PC-9 (cell line): ENCODE results near the gene DPH6. TPM values are rescaled to one million over a fixed set of nuclear protein-coding genes. Genes with fewer than 3 reads are reported as not detected.
"Not testable (repeated sequence)": the region's sequence is repeated elsewhere in the genome, so short reads cannot be mapped to it uniquely, and the experiment has no call there.

Experiments used
- BruUV-seq: library from RNA; stranded (reverse); fragments of 400-500 nt; replicated peaks from 2 replicates; lab custom pipeline; 2021; lab: Mats Ljungman, UMichigan
- CTCF ChIA-PET: fragments of 300-600 bp; sonication (Branson Sonifier 250); formaldehyde crosslinking; loops from one replicate; lab custom pipeline; 2022; ENCODE audit warnings: antibody characterized with exemption; lab: Charles Lee
- POLR2A ChIA-PET: fragments of 300-600 bp; sonication (Branson Sonifier 250); formaldehyde crosslinking; loops from one replicate; lab custom pipeline; 2022; ENCODE audit warnings: antibody characterized with exemption; ENCODE audit not compliant: unreplicated experiment; lab: Charles Lee
- DNase-seq, 2 experiments: peaks; one replicate each; pipeline versions ENCODE4 v3.0.0 to v3.0.0-alpha.2; 2015 to 2022; ENCODE audit warnings: mixed read lengths in 1 of 2
- H2AFZ ChIP-seq: fragments of 200-600 bp; sonication (generic); 2 replicates; pipeline ENCODE4 v1.8.1; 2017; ENCODE audit warnings: antibody characterized with exemption
- H3F3A ChIP-seq: fragments of 200-600 bp; sonication (generic); 2 replicates; pipeline ENCODE4 v1.8.1; 2017; ENCODE audit warnings: antibody characterized with exemption, mild to moderate bottlenecking, low read depth; ENCODE audit not compliant: insufficient read depth
- H3K27ac ChIP-seq: fragments of 200-600 bp; sonication (generic); 2 replicates; pipeline ENCODE4 v1.6.1; 2016; ENCODE audit warnings: mixed run types
- H3K27me3 ChIP-seq: fragments of 200-600 bp; sonication (generic); 2 replicates; pipeline ENCODE4 v1.6.1; 2016; ENCODE audit warnings: low read depth, mixed run types; ENCODE audit not compliant: insufficient read depth
- H3K36me3 ChIP-seq: fragments of 200-600 bp; sonication (generic); 2 replicates; pipeline ENCODE4 v1.6.1; 2016; ENCODE audit warnings: low read depth, mixed run types
- H3K4me1 ChIP-seq: fragments of 200-600 bp; sonication (generic); replicated peaks from 2 replicates; pipeline ENCODE4 v1.6.1; 2016; ENCODE audit warnings: mixed run types; ENCODE audit not compliant: insufficient read depth
- H3K4me2 ChIP-seq: fragments of 200-600 bp; sonication (generic); 2 replicates; pipeline ENCODE4 v1.6.1; 2017; ENCODE audit warnings: mixed run types
- H3K4me3 ChIP-seq: fragments of 200-600 bp; sonication (generic); 2 replicates; pipeline ENCODE4 v1.6.1; 2016; ENCODE audit warnings: mixed run types
- H3K79me2 ChIP-seq: fragments of 200-600 bp; sonication (generic); 2 replicates; pipeline ENCODE4 v1.6.1; 2017; ENCODE audit warnings: low read depth, mixed run types
- H3K9me2 ChIP-seq: fragments of 200-600 bp; sonication (generic); 2 replicates; pipeline ENCODE4 v1.8.1; 2017; ENCODE audit warnings: mild to moderate bottlenecking; ENCODE audit not compliant: insufficient read depth
- H3K9me3 ChIP-seq: fragments of 200-600 bp; sonication (generic); 2 replicates; pipeline ENCODE4 v1.8.1; 2016; ENCODE audit warnings: low read depth; ENCODE audit not compliant: insufficient read depth
- H4K20me1 ChIP-seq: fragments of 200-600 bp; sonication (generic); 2 replicates; pipeline ENCODE4 v1.8.1; 2017; ENCODE audit not compliant: insufficient read depth
- CTCF ChIP-seq: fragments of 200-600 bp; sonication (generic); conservative IDR thresholded peaks from 2 replicates; pipeline ENCODE4 v1.6.1; 2017; ENCODE audit warnings: mixed run types, antibody characterized with exemption, mild to moderate bottlenecking, moderate library complexity
- EZH2 ChIP-seq: fragments of 200-600 bp; sonication (generic); IDR thresholded peaks from 2 replicates; pipeline ENCODE4 v1.8.0; 2017; ENCODE audit warnings: antibody characterized with exemption, low read depth
- intact Hi-C: fragments of 100-400 bp; cut with micrococcal nuclease; formaldehyde crosslinking; loops from one replicate; pipeline ENCODE4 v1.10.0; 2022; ENCODE audit not compliant: unreplicated experiment
- total RNA-seq: library from RNA; stranded (reverse); gene quantifications from 2 replicates; pipeline ENCODE4 v1.2.3, GENCODE V29; 2021

DPH6 gene
- total RNA-seq, 1 experiment from 2014 or later, result 14.8 TPM

- Histone ChIP-seq H3K79me2 (no peaks in the 10 kb centered on the region), H3K9me2 (no peaks in the 10 kb centered on the region), H3F3A (no peaks in the 10 kb centered on the region), H3K4me2 (no peak overlapping the region), H3K9me3 (no peaks in the 10 kb centered on the region), H2AFZ (no peak overlapping the region), H3K27ac (no peak overlapping the region), H3K27me3 (no peaks in the 10 kb centered on the region), H3K4me3 (no peak overlapping the region), H4K20me1 (no peaks in the 10 kb centered on the region), H3K4me1 (no peaks in the 10 kb centered on the region), H3K36me3 (no peaks in the 10 kb centered on the region)
- intact Hi-C loops, result no loop called here
- ChIA-PET CTCF (no interaction called here), POLR2A (no interaction called here)
- BruUV-seq, result no TSS peak
- no peak for TF ChIP-seq CTCF
- no peak for TF ChIP-seq EZH2
- DNase-seq, result no peak
These were observed 162.5 kb downstream of the DPH6 start for GRCh38 chr15:35383506-35383905.

GRCh38 chr15:35381328-35381727 is 164.6 kb downstream of the DPH6 start:
- no peaks in the 10 kb centered on the region for H3F3A ChIP-seq
- no TSS peak for BruUV-seq
- no peaks in the 10 kb centered on the region for H3K9me2 ChIP-seq
- H3K4me3 ChIP-seq, result no peak overlapping the region
- H2AFZ ChIP-seq, result no peak overlapping the region
- no peak for DNase-seq
- CTCF ChIA-PET, result no interaction called here
- POLR2A ChIA-PET, result no interaction called here
- H4K20me1 ChIP-seq, result no peaks in the 10 kb centered on the region
- no peaks in the 10 kb centered on the region for H3K4me1 ChIP-seq
- no peaks in the 10 kb centered on the region for H3K36me3 ChIP-seq
- no peaks in the 10 kb centered on the region for H3K79me2 ChIP-seq
- no peaks in the 10 kb centered on the region for H3K27me3 ChIP-seq
- no peak overlapping the region for H3K4me2 ChIP-seq
- intact Hi-C loops, result no loop called here
- H3K27ac ChIP-seq, result no peak overlapping the region
- no peaks in the 10 kb centered on the region for H3K9me3 ChIP-seq
- no peak for TF ChIP-seq EZH2
- TF ChIP-seq CTCF, result no peak

GRCh38 chr15:35379972-35380371 is 166.0 kb downstream of the DPH6 start:
- Histone ChIP-seq H3K4me3 (no peak overlapping the region), H3K27ac (no peak overlapping the region), H3K9me2 (no peaks in the 10 kb centered on the region), H3K36me3 (no peaks in the 10 kb centered on the region), H3K4me2 (no peak overlapping the region), H3K79me2 (no peaks in the 10 kb centered on the region), H3K9me3 (no peaks in the 10 kb centered on the region), H3F3A (no peaks in the 10 kb centered on the region), H3K4me1 (no peaks in the 10 kb centered on the region), H2AFZ (no peak overlapping the region), H3K27me3 (no peaks in the 10 kb centered on the region), H4K20me1 (no peaks in the 10 kb centered on the region)
- ChIA-PET CTCF (no interaction called here), POLR2A (no interaction called here)
- TF ChIP-seq CTCF, result no peak
- no peak for TF ChIP-seq EZH2
- DNase-seq, result no peak
- BruUV-seq, result no TSS peak
- intact Hi-C loops, result no loop called here

- H3F3A ChIP-seq, H2AFZ ChIP-seq, H3K4me2 ChIP-seq, intact Hi-C loops, DNase-seq, POLR2A ChIA-PET, H3K27ac ChIP-seq, H3K79me2 ChIP-seq, H4K20me1 ChIP-seq, H3K27me3 ChIP-seq, H3K9me3 ChIP-seq, BruUV-seq, H3K4me3 ChIP-seq, H3K9me2 ChIP-seq, H3K4me1 ChIP-seq, CTCF ChIA-PET, H3K36me3 ChIP-seq: not testable (repeated sequence)
These were observed 167.5 kb downstream of the DPH6 start for GRCh38 chr15:35378454-35378853.
